SK-N-SH treated with all-trans-retinoic acid at 6 μM for 48 hours (cell line): ENCODE results near the gene HOXC10.

ENCODE experiments used
- ATAC-seq: fragments of 200-7000 bp; cut with Tn5 transposase; 3 replicates; pipeline ENCODE4 v1.9.1; 2020; ENCODE audit warnings: mild to moderate bottlenecking, moderate library complexity
- ARNTL ChIP-seq: fragments of 450-650 bp; formaldehyde crosslinking; IDR thresholded peaks from 2 replicates; pipeline ENCODE4 v1.5.0; 2020; ENCODE audit warnings: low read depth, mild to moderate bottlenecking, moderate library complexity, borderline replicate concordance
- BACH2 ChIP-seq: fragments of 250-450 bp; sonication (Bioruptor Pico); IDR thresholded peaks from 2 replicates; pipeline ENCODE4 v1.9.0; 2021; ENCODE audit warnings: mild to moderate bottlenecking, borderline replicate concordance
- CSDC2 ChIP-seq: fragments of 250-450 bp; sonication (Bioruptor Pico); IDR thresholded peaks from 2 replicates; pipeline ENCODE4 v1.5.0; 2020; ENCODE audit warnings: mild to moderate bottlenecking, moderate library complexity
- CSRNP3 ChIP-seq: fragments of 250-450 bp; sonication (Bioruptor Pico); IDR thresholded peaks from 2 replicates; pipeline ENCODE4 v1.5.1; 2021; ENCODE audit warnings: mild to moderate bottlenecking, moderate library complexity
- ESRRG ChIP-seq: fragments of 250-450 bp; sonication (Bioruptor Pico); IDR thresholded peaks from 2 replicates; pipeline ENCODE4 v1.6.1; 2021; ENCODE audit warnings: mild to moderate bottlenecking
- GLIS3 ChIP-seq: fragments of 250-450 bp; sonication (Bioruptor Pico); IDR thresholded peaks from 2 replicates; pipeline ENCODE4 v1.5.0; 2020; ENCODE audit warnings: mild to moderate bottlenecking, moderate library complexity
- ISL1 ChIP-seq: fragments of 250-450 bp; sonication (Bioruptor Pico); IDR thresholded peaks from 2 replicates; pipeline ENCODE4 v2.1.2; 2022; ENCODE audit warnings: mild to moderate bottlenecking, moderate library complexity
- OSR1 ChIP-seq: fragments of 250-450 bp; sonication (Bioruptor Pico); IDR thresholded peaks from 2 replicates; pipeline ENCODE4 v1.8.0; 2022; ENCODE audit warnings: moderate library complexity, mild to moderate bottlenecking, inconsistent platforms
- POU6F1 ChIP-seq: fragments of 250-450 bp; sonication (Bioruptor Pico); IDR thresholded peaks from 2 replicates; pipeline ENCODE4 v1.8.0; 2021; ENCODE audit warnings: low read depth, mild to moderate bottlenecking, moderate library complexity, borderline replicate concordance
- PPARA ChIP-seq: fragments of 250-450 bp; sonication (Bioruptor Pico); IDR thresholded peaks from 2 replicates; pipeline ENCODE4 v1.5.0; 2020; ENCODE audit warnings: mild to moderate bottlenecking, borderline replicate concordance
- RARB ChIP-seq: fragments of 250-450 bp; sonication (Bioruptor Pico); IDR thresholded peaks from 2 replicates; pipeline ENCODE4 v1.8.0; 2021; ENCODE audit warnings: mild to moderate bottlenecking, moderate library complexity
- SNAI2 ChIP-seq: fragments of 250-450 bp; sonication (Bioruptor Pico); IDR thresholded peaks from 2 replicates; pipeline ENCODE4 v1.5.0; 2020; ENCODE audit warnings: mild to moderate bottlenecking, moderate library complexity
- TCF4 ChIP-seq: fragments of 250-450 bp; sonication (Bioruptor Pico); IDR thresholded peaks from 2 replicates; pipeline ENCODE4 v1.8.0; 2021; ENCODE audit warnings: mild to moderate bottlenecking, moderate library complexity, borderline replicate concordance
- TOX ChIP-seq: fragments of 250-450 bp; sonication (Bioruptor Pico); IDR thresholded peaks from 2 replicates; pipeline ENCODE4 v1.8.0; 2021; ENCODE audit warnings: mild to moderate bottlenecking, moderate library complexity, borderline replicate concordance
- TSHZ2 ChIP-seq: fragments of 250-450 bp; sonication (Bioruptor Pico); IDR thresholded peaks from 2 replicates; pipeline ENCODE4 v1.5.0; 2020; ENCODE audit warnings: mild to moderate bottlenecking, moderate library complexity
- ZC3H10 ChIP-seq: fragments of 250-450 bp; sonication (Bioruptor Pico); IDR thresholded peaks from 2 replicates; pipeline ENCODE4 v1.5.1; 2021; ENCODE audit warnings: mild to moderate bottlenecking, moderate library complexity
- ZFP3 ChIP-seq: fragments of 250-450 bp; sonication (Bioruptor Pico); IDR thresholded peaks from 2 replicates; pipeline ENCODE4 v1.5.0; 2020; ENCODE audit warnings: mild to moderate bottlenecking, moderate library complexity
- ZFP30 ChIP-seq: fragments of 450-650 bp; formaldehyde crosslinking; IDR thresholded peaks from 2 replicates; pipeline ENCODE4 v1.5.0; 2022; ENCODE audit warnings: mild to moderate bottlenecking, moderate library complexity
- ZNF565 ChIP-seq: fragments of 450-650 bp; formaldehyde crosslinking; conservative IDR thresholded peaks from 2 replicates; pipeline ENCODE4 v1.5.0; 2020; ENCODE audit warnings: low read depth, mild to moderate bottlenecking, moderate library complexity
- ZNF70 ChIP-seq: fragments of 450-650 bp; formaldehyde crosslinking; IDR thresholded peaks from 2 replicates; pipeline ENCODE4 v1.5.0; 2020; ENCODE audit warnings: mild to moderate bottlenecking, moderate library complexity
- ZNF8 ChIP-seq: fragments of 450-650 bp; formaldehyde crosslinking; IDR thresholded peaks from 2 replicates; pipeline ENCODE4 v1.5.0; 2020; ENCODE audit warnings: mild to moderate bottlenecking, moderate library complexity
- TF ChIP-seq, protein P1 (sequence below): fragments of 250-450 bp; sonication (Bioruptor Pico); IDR thresholded peaks from 2 replicates; pipeline ENCODE4 v1.5.1; 2020; ENCODE audit warnings: low read depth, mild to moderate bottlenecking, moderate library complexity

The HOXC10 gene

DNA sequence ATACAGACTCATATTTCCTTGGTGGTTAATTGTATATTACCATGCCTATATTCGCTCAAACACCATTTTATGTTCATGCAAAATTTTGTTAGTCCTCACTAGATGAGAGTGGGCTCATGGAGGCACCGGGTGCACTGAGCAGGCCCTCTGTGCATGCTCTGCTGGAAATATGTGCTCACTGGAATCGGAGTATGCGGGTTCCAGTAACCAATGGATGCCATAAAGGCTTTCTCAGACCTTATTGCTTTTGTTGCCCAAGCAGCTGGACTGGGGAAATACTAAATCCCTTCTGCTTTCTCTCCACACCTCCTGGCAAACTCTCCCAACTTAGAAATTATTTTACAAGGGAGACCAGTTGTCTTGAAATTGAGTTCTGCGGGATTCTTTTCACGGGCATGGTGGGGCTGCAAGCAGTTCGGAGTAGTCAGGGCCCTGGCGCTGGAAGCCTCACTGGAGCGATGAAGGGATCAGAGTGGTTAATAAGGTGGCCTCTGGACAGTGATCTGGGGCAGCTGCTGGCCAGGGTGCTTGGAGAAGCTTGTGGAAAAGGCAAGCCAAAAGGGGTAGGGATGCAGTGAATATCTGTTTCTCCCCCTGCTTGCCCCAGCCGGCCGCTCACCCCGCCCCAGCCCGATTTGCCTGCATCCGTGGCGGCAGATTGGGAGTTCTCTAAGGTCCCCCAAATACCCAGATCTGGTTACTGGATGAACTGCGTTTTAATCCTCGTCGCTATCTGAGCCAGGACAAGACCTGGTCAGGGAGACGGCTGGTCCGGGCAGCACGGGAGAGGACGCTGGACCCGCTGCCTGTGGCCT is 35.9 kb downstream of the HOXC10 start:
- TF ChIP-seq OSR1 = no peak
- no peak for TF ChIP-seq ARNTL (CRISPR knock-in tag)
- TF ChIP-seq CSDC2 (CRISPR knock-in tag) = no peak
- no peak for TF ChIP-seq ESRRG
- TF ChIP-seq ZC3H10 (CRISPR knock-in tag) = no peak
- TF ChIP-seq TSHZ2 (CRISPR knock-in tag) = no peak
- TF ChIP-seq ZNF8 (CRISPR knock-in tag) = no peak
- no peak for TF ChIP-seq PPARA (CRISPR knock-in tag)
- no peak for TF ChIP-seq RARB (CRISPR knock-in tag)
- no peak for TF ChIP-seq ZNF565
- TF ChIP-seq CSRNP3 (CRISPR knock-in tag) = no peak
- no peak for TF ChIP-seq ZFP30 (CRISPR knock-in tag)
- TF ChIP-seq TOX (CRISPR knock-in tag) = no peak
- TF ChIP-seq, protein P1, sequence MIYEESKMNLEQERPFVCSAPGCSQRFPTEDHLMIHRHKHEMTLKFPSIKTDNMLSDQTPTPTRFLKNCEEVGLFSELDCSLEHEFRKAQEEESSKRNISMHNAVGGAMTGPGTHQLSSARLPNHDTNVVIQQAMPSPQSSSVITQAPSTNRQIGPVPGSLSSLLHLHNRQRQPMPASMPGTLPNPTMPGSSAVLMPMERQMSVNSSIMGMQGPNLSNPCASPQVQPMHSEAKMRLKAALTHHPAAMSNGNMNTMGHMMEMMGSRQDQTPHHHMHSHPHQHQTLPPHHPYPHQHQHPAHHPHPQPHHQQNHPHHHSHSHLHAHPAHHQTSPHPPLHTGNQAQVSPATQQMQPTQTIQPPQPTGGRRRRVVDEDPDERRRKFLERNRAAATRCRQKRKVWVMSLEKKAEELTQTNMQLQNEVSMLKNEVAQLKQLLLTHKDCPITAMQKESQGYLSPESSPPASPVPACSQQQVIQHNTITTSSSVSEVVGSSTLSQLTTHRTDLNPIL (CRISPR knock-in tag) = no peak
- ATAC-seq = no peak

DNA sequence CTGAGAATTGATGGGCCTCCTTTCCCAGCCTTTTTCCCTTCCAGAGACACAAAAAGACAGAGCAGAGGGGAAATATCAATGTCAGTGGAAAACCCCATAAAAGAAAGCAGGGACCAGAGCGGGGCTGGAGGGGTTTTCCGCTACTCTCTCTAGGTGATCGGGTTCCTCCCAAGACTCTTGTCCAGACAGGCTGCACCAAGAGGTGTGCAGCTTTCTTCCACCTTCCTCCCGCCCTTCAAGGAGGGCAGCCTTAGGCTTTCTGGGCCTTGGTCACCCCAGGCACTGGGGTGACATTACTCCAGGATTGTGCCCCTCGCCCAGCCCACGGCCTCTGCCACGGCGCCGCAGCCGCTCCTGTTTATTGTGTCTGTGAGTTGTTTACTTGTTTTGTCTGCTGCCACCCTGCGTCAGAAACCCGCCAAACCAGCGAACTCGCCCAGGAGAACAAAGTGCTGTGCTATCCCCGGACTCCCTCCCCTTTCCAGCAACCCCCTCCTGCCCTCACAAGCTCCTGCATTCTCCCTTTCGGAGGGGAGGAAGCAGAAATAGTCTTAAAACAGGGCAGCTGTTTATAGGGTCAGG is 36.6 kb downstream of the HOXC10 start:
- TF ChIP-seq POU6F1 (no peak), ZFP3 (no peak), ZNF70 (CRISPR knock-in tag) (no peak), CSRNP3 (CRISPR knock-in tag) (no peak), ZNF565 (no peak), TCF4 (CRISPR knock-in tag) (no peak), ISL1 (CRISPR knock-in tag) (no peak), GLIS3 (CRISPR knock-in tag) (no peak), BACH2 (CRISPR knock-in tag) (no peak), ESRRG (no peak), SNAI2 (CRISPR knock-in tag) (no peak), ZFP30 (CRISPR knock-in tag) (no peak), PPARA (CRISPR knock-in tag) (no peak), TOX (CRISPR knock-in tag) (no peak)
- no peak for ATAC-seq
